IMR-90 (cell line): ENCODE data around the gene SBF2. TPM values are rescaled to one million over a fixed set of nuclear protein-coding genes. Genes with fewer than 3 reads are reported as not detected.

ENCODE experiments used
- ATAC-seq: fragments of 200-7000 bp; cut with Tn5 transposase; 2 replicates; pipeline ENCODE4 v1.9.1; 2020; ENCODE audit warnings: low read depth, mild to moderate bottlenecking, moderate library complexity
- BruUV-seq: library from RNA; stranded (reverse); fragments of 400-500 nt; replicated peaks from 2 replicates; lab custom pipeline; 2021; lab: Mats Ljungman, UMichigan
- CTCF ChIA-PET: fragments of 300-600 bp; formaldehyde crosslinking; extraction: SDS; loops from one replicate; lab custom pipeline; 2021; ENCODE audit warnings: antibody characterized with exemption; lab: Yijun Ruan, JAX
- POLR2A ChIA-PET: fragments of 300-600 bp; sonication (Branson Sonifier 250); formaldehyde crosslinking; loops from one replicate; lab custom pipeline; 2022; ENCODE audit warnings: antibody characterized with exemption; ENCODE audit not compliant: unreplicated experiment; lab: Charles Lee
- DNase-seq: peaks from one replicate; pipeline ENCODE4 v3.0.0; 2013
- H2AFZ ChIP-seq: replicated peaks from 2 replicates; pipeline ENCODE3; 2013; ENCODE audit warnings: low read length, mild to moderate bottlenecking; ENCODE audit not compliant: poor library complexity
- H2AK5ac ChIP-seq: 2 replicates; pipeline ENCODE4 v1.6.1; 2013; ENCODE audit warnings: low read depth, low read length, inconsistent platforms
- H2AK9ac ChIP-seq: replicated peaks from 2 replicates; pipeline ENCODE3; 2013; ENCODE audit warnings: mild to moderate bottlenecking, low read depth, low read length, moderate library complexity; ENCODE audit not compliant: poor library complexity
- H2BK120ac ChIP-seq: 2 replicates; pipeline ENCODE4 v1.6.1; 2013; ENCODE audit warnings: low read depth, low read length, inconsistent platforms
- H2BK15ac ChIP-seq: 3 replicates; pipeline ENCODE4 v1.6.1; 2013; ENCODE audit warnings: low read depth, low read length, inconsistent platforms
- H2BK20ac ChIP-seq: 2 replicates; pipeline ENCODE4 v1.6.1; 2013; ENCODE audit warnings: low read depth, mild to moderate bottlenecking, inconsistent platforms, low read length, moderate library complexity
- H2BK5ac ChIP-seq: 2 replicates; pipeline ENCODE4 v1.6.1; 2013; ENCODE audit warnings: mild to moderate bottlenecking, low read depth, low read length, inconsistent platforms; ENCODE audit not compliant: poor library complexity, severe bottlenecking
- H3K14ac ChIP-seq: replicated peaks from 2 replicates; pipeline ENCODE4 v1.6.1; 2013; ENCODE audit warnings: low read depth, low read length, inconsistent platforms
- H3K18ac ChIP-seq: 2 replicates; pipeline ENCODE4 v1.6.1; 2013; ENCODE audit warnings: low read depth, low read length, control low read depth
- H3K23ac ChIP-seq: 2 replicates; pipeline ENCODE4 v1.6.1; 2013; ENCODE audit warnings: low read depth, low read length, inconsistent platforms
- H3K27ac ChIP-seq: 2 replicates; pipeline ENCODE4 v1.5.1; 2013; ENCODE audit warnings: mild to moderate bottlenecking, control low read depth, low read length; ENCODE audit not compliant: insufficient read depth
- H3K27me3 ChIP-seq: 2 replicates; pipeline ENCODE4 v1.6.1; 2013; ENCODE audit warnings: low read length; ENCODE audit not compliant: control insufficient read depth, insufficient read depth
- H3K36me3 ChIP-seq: 2 replicates; pipeline ENCODE4 v1.6.1; 2013; ENCODE audit warnings: low read length, mixed read lengths; ENCODE audit not compliant: control insufficient read depth, insufficient read depth
- H3K4ac ChIP-seq: 2 replicates; pipeline ENCODE4 v1.6.1; 2013; ENCODE audit warnings: low read depth, low read length, inconsistent platforms
- H3K4me1 ChIP-seq: 2 replicates; pipeline ENCODE4 v1.6.1; 2013; ENCODE audit warnings: low read length, mixed read lengths; ENCODE audit not compliant: control insufficient read depth, insufficient read depth
- H3K4me2 ChIP-seq: 2 replicates; pipeline ENCODE4 v1.6.1; 2013; ENCODE audit warnings: low read depth, mild to moderate bottlenecking, control low read depth, low read length, moderate library complexity
- H3K4me3 ChIP-seq: 2 replicates; pipeline ENCODE4 v1.5.1; 2013; ENCODE audit warnings: low read depth, mild to moderate bottlenecking, control low read depth, low read length, moderate library complexity; ENCODE audit not compliant: insufficient read depth
- H3K56ac ChIP-seq: 2 replicates; pipeline ENCODE4 v1.6.1; 2013; ENCODE audit warnings: low read length, inconsistent platforms; ENCODE audit not compliant: insufficient read depth; ENCODE audit errors: extremely low read depth
- H3K79me1 ChIP-seq, 2 experiments: 2 replicates each; pipeline ENCODE4 v1.6.1; 2013; ENCODE audit warnings: low read length in 2 of 2, inconsistent platforms in 1 of 2, low read depth in 1 of 2
- H3K9ac ChIP-seq: 2 replicates; pipeline ENCODE4 v1.6.1; 2013; ENCODE audit warnings: low read depth, low read length, control low read depth
- H3K9me1 ChIP-seq: 2 replicates; pipeline ENCODE4 v1.6.1; 2013; ENCODE audit warnings: low read length, inconsistent platforms; ENCODE audit not compliant: insufficient read depth
- H3K9me3 ChIP-seq: 2 replicates; pipeline ENCODE4 v1.6.1; 2013; ENCODE audit warnings: low read length; ENCODE audit not compliant: control insufficient read depth, insufficient read depth
- H4K20me1 ChIP-seq: 2 replicates; pipeline ENCODE4 v1.6.1; 2013; ENCODE audit warnings: low read length, inconsistent platforms; ENCODE audit not compliant: insufficient read depth
- H4K5ac ChIP-seq: 2 replicates; pipeline ENCODE4 v1.6.1; 2013; ENCODE audit warnings: mild to moderate bottlenecking, low read depth, low read length, control low read depth
- H4K8ac ChIP-seq, 2 experiments: 2 replicates each; pipeline ENCODE4 v1.6.1; 2013; ENCODE audit warnings: low read depth in 2 of 2, low read length in 2 of 2, control low read depth in 1 of 2, inconsistent platforms in 1 of 2
- H4K91ac ChIP-seq: 2 replicates; pipeline ENCODE4 v1.6.1; 2013; ENCODE audit warnings: low read depth, low read length, inconsistent platforms; ENCODE audit not compliant: insufficient read depth
- BHLHE40 ChIP-seq: fragments of 150-350 bp; IDR thresholded peaks from 2 replicates; pipeline ENCODE4 v1.6.1; 2016; ENCODE audit warnings: mild to moderate bottlenecking, low read depth, low read length
- CEBPB ChIP-seq: IDR thresholded peaks from 2 replicates; pipeline ENCODE4 v1.6.1; 2012; ENCODE audit warnings: low read depth, low read length, improper control_type of control experiment
- CHD1 ChIP-seq: IDR thresholded peaks from 2 replicates; pipeline ENCODE4 v1.6.1; 2012; ENCODE audit warnings: low read depth, low read length, improper control_type of control experiment
- CTCF ChIP-seq: conservative IDR thresholded peaks from 2 replicates; pipeline ENCODE4 v1.5.1; 2012; ENCODE audit warnings: mild to moderate bottlenecking, low read depth, low read length, improper control_type of control experiment
- ELK1 ChIP-seq: fragments of 150-350 bp; IDR thresholded peaks from 2 replicates; pipeline ENCODE4 v1.6.1; 2016; ENCODE audit warnings: low read depth, mild to moderate bottlenecking, low read length, moderate library complexity, borderline replicate concordance
- FOS ChIP-seq: fragments of 150-350 bp; IDR thresholded peaks from 2 replicates; pipeline ENCODE4 v1.6.1; 2016; ENCODE audit warnings: low read depth, low read length
- MAFK ChIP-seq: IDR thresholded peaks from 2 replicates; pipeline ENCODE4 v1.6.1; 2012; ENCODE audit warnings: low read depth, low read length, improper control_type of control experiment
- NFE2L2 ChIP-seq: fragments of 150-350 bp; IDR thresholded peaks from 2 replicates; pipeline ENCODE4 v1.6.1; 2016; ENCODE audit warnings: low read depth, mild to moderate bottlenecking, low read length
- POLR2A ChIP-seq: IDR thresholded peaks from 2 replicates; pipeline ENCODE4 v1.6.1; 2012; ENCODE audit warnings: mild to moderate bottlenecking, low read depth, low read length
- RAD21 ChIP-seq: IDR thresholded peaks from 2 replicates; pipeline ENCODE4 v1.6.1; 2012; ENCODE audit warnings: low read length, improper control_type of control experiment
- RFX5 ChIP-seq: IDR thresholded peaks from 2 replicates; pipeline ENCODE4 v1.8.0; 2012; ENCODE audit warnings: low read depth, mild to moderate bottlenecking, low read length, moderate library complexity
- SMC3 ChIP-seq: fragments of 150-350 bp; IDR thresholded peaks from 2 replicates; pipeline ENCODE4 v1.6.1; 2016; ENCODE audit warnings: low read depth, mild to moderate bottlenecking, antibody characterized with exemption, low read length, moderate library complexity
- USF2 ChIP-seq: fragments of 150-350 bp; IDR thresholded peaks from 2 replicates; pipeline ENCODE4 v1.6.1; 2017; ENCODE audit warnings: mild to moderate bottlenecking, antibody characterized with exemption, low read length, low read depth
- WGBS, 2 experiments: methylation state at CpG; one replicate each; pipeline versions ENCODE4 v1.1.5 to v1.1.7; 2013; ENCODE audit warnings: missing lambda C conversion rate in 2 of 2; ENCODE audit not compliant: insufficient read length in 1 of 2; ENCODE audit errors: extremely low coverage in 2 of 2; 5-methylcytosine and 5-hydroxymethylcytosine counted together
- dilution Hi-C: fragments of 300-500 bp; cut with HindIII; formaldehyde crosslinking; loops from one replicate; pipeline ENCODE4 v1.14.3; 2018; ENCODE audit warnings: low sequenced_read_pairs; ENCODE audit not compliant: unreplicated experiment
- in situ Hi-C: fragments of 300-500 bp; cut with MboI; formaldehyde crosslinking; loops from 3 replicates; pipeline ENCODE4 v1.14.3; 2019; ENCODE audit warnings: low sequenced_read_pairs, inconsistent platforms, mixed read lengths
- intact Hi-C: fragments of 100-400 bp; cut with micrococcal nuclease; formaldehyde crosslinking; loops from 2 replicates; pipeline ENCODE4 v1.10.0; 2022
- polyA plus RNA-seq, 3 experiments: library from polyadenylated mRNA; depleted of rRNA; stranded (reverse); fragments of >200 nt; gene quantifications; 2 replicates each; pipeline ENCODE4 v1.2.3, GENCODE V29; 2012; ENCODE audit warnings: low replicate concordance in 1 of 3
- total RNA-seq: library from RNA; depleted of rRNA; stranded (reverse); fragments of >200 nt; gene quantifications from 2 replicates; pipeline ENCODE4 v1.2.3, GENCODE V29; 2012

Gene SBF2
- total and polyA plus RNA-seq, 2 of the 4 experiments (the other 2 are of a cell fraction): 23.8 to 51.8 TPM

GRCh38 chr11:10066441-10066840, 227.6 kb downstream of the SBF2 start:
- H3K36me3 ChIP-seq: no peaks in the 10 kb centered on the region
- no peak overlapping the region for H2AK5ac ChIP-seq
- H3K4me1 ChIP-seq: no peaks in the 10 kb centered on the region
- no peak overlapping the region for H2BK15ac ChIP-seq
- no CpG with 5 or more reads among the region's 4 CpGs for WGBS, 2 experiments
- no peak for DNase-seq
- no peak for ATAC-seq
- H3K27ac ChIP-seq: no peak overlapping the region
- no peak overlapping the region for H3K9ac ChIP-seq
- POLR2A ChIA-PET: no interaction called here
- no peak overlapping the region for H3K56ac ChIP-seq
- no peaks in the 10 kb centered on the region for H4K20me1 ChIP-seq
- no peak overlapping the region for H2BK20ac ChIP-seq
- H2BK5ac ChIP-seq: no peak overlapping the region
- CTCF ChIA-PET: no interaction called here
- H2BK120ac ChIP-seq: no peak overlapping the region
- H3K79me1 ChIP-seq: peaks cover 24 to 32% of the 10 kb centered on the region in 2 experiments
- dilution Hi-C loops: no loop called here
- intact Hi-C loops: no loop called here
- no peaks in the 10 kb centered on the region for H3K27me3 ChIP-seq
- H3K4me3 ChIP-seq: no peak overlapping the region
- H4K8ac ChIP-seq: no peak overlapping the region
- no peak overlapping the region for H3K23ac ChIP-seq
- H2AK9ac ChIP-seq: no peak overlapping the region
- no peak overlapping the region for H3K14ac ChIP-seq
- H3K4me2 ChIP-seq: no peak overlapping the region
- H3K4ac ChIP-seq: no peak overlapping the region
- H4K91ac ChIP-seq: no peak overlapping the region
- TF ChIP-seq POLR2A: no peak
- no peak for TF ChIP-seq MAFK
- TF ChIP-seq USF2: no peak
- no peak for TF ChIP-seq FOS
- no peak for TF ChIP-seq ELK1
- TF ChIP-seq RFX5: no peak
- no peak for TF ChIP-seq SMC3
- no peak for TF ChIP-seq NFE2L2
- no peak for TF ChIP-seq RAD21
- no peak for TF ChIP-seq BHLHE40
- TF ChIP-seq CTCF: no peak
- no peak for TF ChIP-seq CEBPB
- no peak for TF ChIP-seq CHD1
- no TSS peak for BruUV-seq
- H4K5ac ChIP-seq: no peak overlapping the region
- no peak overlapping the region for H2AFZ ChIP-seq
- H3K9me3 ChIP-seq: peaks cover 5% of the 10 kb centered on the region; the same call in 1 of the 2 replicates
- in situ Hi-C loops: no loop called here
- no peaks in the 10 kb centered on the region for H3K9me1 ChIP-seq
- H3K18ac ChIP-seq: no peak overlapping the region
